Upper lobe of right lung (tissue), 1 donor: ENCODE data around the gene PTH1R. TPM values are rescaled to one million over a fixed set of nuclear protein-coding genes. Genes with fewer than 3 reads are reported as not detected.

ENCODE experiments used
- ATAC-seq: fragments of 200-7000 bp; cut with Tn5 transposase; one replicate; pipeline ENCODE4 v1.9.1; 2020; ENCODE audit warnings: mild to moderate bottlenecking, moderate library complexity
- DNase-seq: peaks from one replicate; pipeline ENCODE4 v3.0.0-alpha.2; 2020
- H3K27ac ChIP-seq: fragments of 200-600 bp; one replicate; pipeline ENCODE4 v1.8.0; 2022
- H3K27me3 ChIP-seq: fragments of 200-600 bp; one replicate; pipeline ENCODE4 v1.8.0; 2022; ENCODE audit warnings: mild to moderate bottlenecking
- H3K36me3 ChIP-seq: fragments of 200-600 bp; one replicate; pipeline ENCODE4 v1.8.0; 2022
- H3K4me1 ChIP-seq: fragments of 200-600 bp; one replicate; pipeline ENCODE4 v1.8.0; 2022
- H3K4me3 ChIP-seq: fragments of 200-600 bp; one replicate; pipeline ENCODE4 v1.8.0; 2022; ENCODE audit warnings: mild to moderate bottlenecking
- H3K9me3 ChIP-seq: fragments of 200-600 bp; one replicate; pipeline ENCODE4 v1.8.0; 2022
- intact Hi-C: fragments of 100-400 bp; cut with DNase I; formaldehyde crosslinking; loops from one replicate; pipeline ENCODE4 v1.11.0; 2022
- total RNA-seq: library from RNA; stranded (reverse); fragmentation: NEBNext Ultra II Directional; extraction: Animal tissue kit (Norgen Biotek cat#: 25700); gene quantifications from one replicate; pipeline ENCODE4 v1.2.1, GENCODE V29; 2021
- TF ChIP-seq, protein P1 (sequence below): fragments of 200-600 bp; IDR thresholded peaks from one replicate; pipeline ENCODE4 v1.8.0; 2022; ENCODE audit warnings: antibody characterized with exemption
- donor health status: DM: no; HTN: yes; CAD: no; lungs with severe emphysema.

PTH1R gene
- total RNA-seq, 1 donor from 2014 or later = 14.9 TPM

DNA sequence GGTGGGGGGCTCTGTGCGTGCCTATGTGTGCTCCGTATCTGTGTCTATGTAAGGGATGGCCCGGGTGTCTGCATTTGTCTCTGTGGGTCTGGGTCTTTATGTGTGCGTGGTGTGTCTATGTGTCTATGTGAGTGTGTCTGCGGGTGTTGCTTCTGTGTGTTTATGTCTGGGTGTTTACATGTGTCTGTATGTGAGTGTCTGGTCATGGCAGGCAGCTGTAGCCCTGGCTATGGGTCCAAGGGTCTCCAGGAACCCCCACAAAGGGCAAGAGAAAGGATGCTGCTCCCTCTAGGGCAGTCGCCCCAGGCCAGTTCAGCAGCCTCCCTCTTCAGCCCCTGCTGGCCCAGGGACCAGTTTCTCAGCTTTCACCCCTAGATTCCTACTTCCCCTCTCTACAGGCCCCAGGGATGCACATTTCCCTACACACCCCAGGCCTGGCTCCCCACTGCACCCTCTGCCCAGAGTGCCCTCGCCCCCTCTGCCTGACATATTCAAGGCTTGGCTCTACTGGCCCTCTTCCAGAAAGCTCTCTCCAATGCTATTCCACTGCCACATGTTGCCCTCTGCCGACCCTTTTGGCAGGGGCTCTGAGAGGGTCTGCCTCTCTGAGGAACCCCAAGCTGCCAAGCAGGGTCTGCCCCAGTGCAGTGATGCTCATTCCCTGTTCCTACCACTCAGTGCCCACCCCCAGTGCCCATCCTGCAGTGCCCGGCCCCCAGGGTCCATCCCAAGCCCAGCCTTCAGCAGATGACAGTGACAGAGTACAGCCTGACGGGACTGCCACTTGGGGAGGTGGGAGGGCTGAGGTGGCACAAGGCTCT, 13.2 kb upstream of the PTH1R start:
- peak overlapping the region; percentile 42 for H3K27ac ChIP-seq
- H3K36me3 ChIP-seq = no peaks in the 10 kb centered on the region
- no peaks in the 10 kb centered on the region for H3K9me3 ChIP-seq
- intact Hi-C loops = no loop called here
- DNase-seq (peak; percentile 54), ATAC-seq (no peak)
- TF ChIP-seq, protein P1, sequence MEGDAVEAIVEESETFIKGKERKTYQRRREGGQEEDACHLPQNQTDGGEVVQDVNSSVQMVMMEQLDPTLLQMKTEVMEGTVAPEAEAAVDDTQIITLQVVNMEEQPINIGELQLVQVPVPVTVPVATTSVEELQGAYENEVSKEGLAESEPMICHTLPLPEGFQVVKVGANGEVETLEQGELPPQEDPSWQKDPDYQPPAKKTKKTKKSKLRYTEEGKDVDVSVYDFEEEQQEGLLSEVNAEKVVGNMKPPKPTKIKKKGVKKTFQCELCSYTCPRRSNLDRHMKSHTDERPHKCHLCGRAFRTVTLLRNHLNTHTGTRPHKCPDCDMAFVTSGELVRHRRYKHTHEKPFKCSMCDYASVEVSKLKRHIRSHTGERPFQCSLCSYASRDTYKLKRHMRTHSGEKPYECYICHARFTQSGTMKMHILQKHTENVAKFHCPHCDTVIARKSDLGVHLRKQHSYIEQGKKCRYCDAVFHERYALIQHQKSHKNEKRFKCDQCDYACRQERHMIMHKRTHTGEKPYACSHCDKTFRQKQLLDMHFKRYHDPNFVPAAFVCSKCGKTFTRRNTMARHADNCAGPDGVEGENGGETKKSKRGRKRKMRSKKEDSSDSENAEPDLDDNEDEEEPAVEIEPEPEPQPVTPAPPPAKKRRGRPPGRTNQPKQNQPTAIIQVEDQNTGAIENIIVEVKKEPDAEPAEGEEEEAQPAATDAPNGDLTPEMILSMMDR = no peak
- no peak overlapping the region for H3K4me3 ChIP-seq
- no peaks in the 10 kb centered on the region for H3K27me3 ChIP-seq
- peaks cover 34% of the 10 kb centered on the region for H3K4me1 ChIP-seq

DNA sequence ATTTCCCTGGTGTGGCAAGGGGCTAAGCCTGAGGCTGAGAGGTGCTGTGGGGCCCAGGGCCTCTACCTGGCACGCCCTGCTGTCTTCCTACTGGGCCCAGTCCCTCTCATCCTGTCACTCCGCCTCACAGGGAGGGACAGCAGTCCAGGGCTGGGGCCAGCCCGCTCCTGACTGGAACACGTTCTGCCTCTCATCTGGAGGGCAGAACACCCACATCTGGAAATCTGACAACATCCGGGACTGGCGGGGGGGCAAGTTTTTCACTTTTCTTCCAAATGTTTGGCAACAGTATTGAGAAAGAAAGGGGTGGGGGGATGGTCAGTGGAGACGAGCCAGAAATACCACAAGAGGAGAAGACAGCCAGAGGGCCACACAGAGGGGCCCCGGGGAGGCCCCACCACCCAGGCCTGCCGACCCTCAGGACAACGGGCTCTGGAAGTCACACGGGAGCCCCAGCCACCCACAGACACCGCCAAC, 12.5 kb upstream of the PTH1R start:
- peak overlapping the region; percentile 42 for H3K27ac ChIP-seq

DNA sequence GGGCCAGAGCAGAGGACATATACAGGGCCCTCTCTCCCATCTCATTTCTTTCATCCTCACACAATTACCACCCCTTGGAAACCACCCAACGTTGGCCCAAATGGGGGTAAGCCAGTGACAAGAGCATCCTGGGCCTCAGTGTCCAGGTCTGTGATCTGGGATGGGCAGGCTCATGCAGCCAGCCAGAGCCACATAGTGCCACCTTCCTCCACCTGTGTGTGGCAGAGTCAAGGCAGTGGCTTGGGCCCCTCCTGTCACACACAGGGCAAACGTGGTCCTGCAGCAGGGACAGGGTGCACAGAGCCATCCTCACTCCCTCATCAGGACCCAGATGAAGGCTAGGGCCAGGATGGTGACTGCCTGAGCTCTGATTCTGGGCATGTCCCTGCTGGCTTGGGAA, 12.0 kb upstream of the PTH1R start:
- DNase-seq = peak; percentile 61

More for the DNA sequence above, 12.5 kb upstream of the PTH1R start:
- Histone ChIP-seq H3K9me3 (no peaks in the 10 kb centered on the region), H3K4me1 (peaks cover 34% of the 10 kb centered on the region), H3K4me3 (no peak overlapping the region), H3K27me3 (no peaks in the 10 kb centered on the region), H3K36me3 (no peaks in the 10 kb centered on the region)
- ATAC-seq (peak; percentile 72), DNase-seq (peak; percentile 85)
- intact Hi-C loops = no loop called here
- TF ChIP-seq, protein P1 = no peak

DNA sequence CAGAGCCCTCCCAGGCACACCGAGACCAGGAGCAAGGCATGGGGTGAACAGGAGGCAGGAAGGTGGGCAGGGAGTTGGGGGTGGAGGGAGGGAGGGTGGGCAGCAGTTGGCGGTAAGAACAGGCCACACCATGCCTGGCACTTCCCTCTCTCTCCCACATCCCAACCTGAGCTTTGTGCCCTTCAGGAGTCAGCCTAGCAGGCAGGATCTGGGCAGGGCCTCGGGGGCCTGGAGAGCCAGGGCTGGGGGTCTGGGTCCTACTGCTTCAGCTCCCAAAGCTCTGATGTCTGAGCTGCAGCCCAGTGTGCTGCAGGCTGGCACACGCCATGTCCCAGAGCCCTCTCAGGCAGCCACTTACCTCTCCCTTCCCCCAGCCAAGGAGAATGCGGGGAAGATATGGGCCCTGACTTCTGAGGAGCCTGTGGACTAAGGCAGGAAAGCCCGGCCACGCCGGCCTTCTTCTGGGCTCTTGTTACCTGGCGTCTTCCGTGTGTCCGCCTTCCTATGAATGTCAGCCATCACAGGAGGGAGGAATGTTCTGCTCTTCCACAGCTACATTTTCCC, 11.4 kb upstream of the PTH1R start:
- DNase-seq (no peak), ATAC-seq (no peak)
- H3K27me3 ChIP-seq = no peaks in the 10 kb centered on the region
- H3K9me3 ChIP-seq = no peaks in the 10 kb centered on the region
- H3K27ac ChIP-seq = peak overlapping the region; percentile 1
- TF ChIP-seq, protein P1 = no peak
- H3K4me3 ChIP-seq = no peak overlapping the region
- H3K4me1 ChIP-seq = peaks cover 34% of the 10 kb centered on the region
- H3K36me3 ChIP-seq = no peaks in the 10 kb centered on the region
- intact Hi-C loops = no loop called here

More for the DNA sequence above, 12.0 kb upstream of the PTH1R start:
- ATAC-seq = no peak
- Histone ChIP-seq H3K4me3 (no peak overlapping the region), H3K9me3 (no peaks in the 10 kb centered on the region), H3K4me1 (peaks cover 34% of the 10 kb centered on the region), H3K36me3 (no peaks in the 10 kb centered on the region), H3K27ac (peak overlapping the region; percentile 1), H3K27me3 (no peaks in the 10 kb centered on the region)
- TF ChIP-seq, protein P1 = no peak
- intact Hi-C loops = no loop called here

DNA sequence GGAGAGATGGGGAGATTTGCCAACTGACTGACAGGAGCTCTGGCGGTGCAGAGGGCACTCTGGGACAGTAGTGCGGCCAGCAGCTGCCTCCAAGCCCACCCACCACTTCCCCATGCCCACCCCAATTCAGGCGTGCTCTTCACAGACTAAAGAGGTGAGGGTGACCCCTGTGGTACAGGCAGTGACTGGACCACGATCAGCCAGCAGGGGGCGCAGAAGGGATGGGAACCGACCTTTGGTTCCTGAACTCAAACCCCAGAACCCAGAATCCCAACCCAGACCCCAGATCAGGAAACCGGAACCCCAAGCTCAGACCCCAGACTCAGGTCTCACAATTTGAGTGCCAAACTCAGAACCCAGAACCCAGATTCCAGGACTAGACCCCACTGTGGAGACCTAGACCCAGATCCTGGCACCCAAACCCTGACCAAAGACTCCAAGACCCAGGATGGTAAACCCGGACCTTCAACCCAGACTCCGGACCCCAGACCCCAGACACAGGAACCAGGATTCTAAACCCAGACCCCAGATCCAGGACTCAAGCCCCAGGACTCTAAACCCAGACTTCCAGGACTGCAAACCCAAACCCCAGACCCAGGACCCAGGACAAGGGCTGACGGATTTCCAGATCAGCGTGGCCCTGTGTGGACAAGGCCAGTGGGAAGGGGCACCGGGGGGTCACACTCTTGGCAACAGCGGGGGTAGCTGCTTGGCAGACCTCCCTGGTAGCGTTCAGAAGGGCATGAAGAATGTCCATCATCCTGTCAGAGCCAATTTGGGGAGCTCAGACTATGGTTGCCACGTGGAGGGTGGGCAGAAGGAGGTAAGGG, 10.6 kb upstream of the PTH1R start:
- peaks cover 41% of the 10 kb centered on the region for H3K4me1 ChIP-seq
- TF ChIP-seq, protein P1 = peak; percentile 88
- peak overlapping the region; percentile 63 for H3K27ac ChIP-seq
- no peaks in the 10 kb centered on the region for H3K9me3 ChIP-seq
- H3K4me3 ChIP-seq = no peak overlapping the region
- no peaks in the 10 kb centered on the region for H3K36me3 ChIP-seq
- H3K27me3 ChIP-seq = no peaks in the 10 kb centered on the region
- ATAC-seq (peak; percentile 64), DNase-seq (peak; percentile 91)
- intact Hi-C loops = no loop called here
